ENCODE measurements around the gene SLC44A1. TPM values are rescaled to one million over a fixed set of nuclear protein-coding genes. Genes with fewer than 3 reads are reported as not detected.

The SLC44A1 gene
- total and polyA plus RNA-seq, 12 donors: 6.1 to 29.0 (median 17.8) TPM

GRCh38 chr9:105479846-105480245 lies 235.4 kb downstream of the SLC44A1 start:
- ATAC-seq (no peak), DNase-seq (no peak)
- no peaks in the 10 kb centered on the region for H3K9me3 ChIP-seq
- H3K4me3 ChIP-seq: no peak overlapping the region
- no peak overlapping the region for H3K27ac ChIP-seq
- H3K4me1 ChIP-seq: peaks cover 0 to 4% (median 0%) of the 10 kb centered on the region in 9 donors
- no peak for TF ChIP-seq CTCF (IDR thresholded peaks at IDR 0.05)
- H3K36me3 ChIP-seq: peaks cover 0 to 7% (median 0%) of the 10 kb centered on the region in 9 donors
- intact Hi-C loops (cut with DNase I): loop anchor here in 8 of 10 donors (5.0 to 10.0 kb wide), 2 partner anchors 53 to 55 kb away; no protein-coding TSS in a partner anchor
- H3K27me3 ChIP-seq: no peaks in the 10 kb centered on the region

GRCh38 chr9:105483618-105484017 lies 239.2 kb downstream of the SLC44A1 start:
- Histone ChIP-seq H3K9me3 (no peaks in the 10 kb centered on the region), H3K36me3 (peaks cover 0 to 36% (median 5%) of the 10 kb centered on the region in 9 donors), H3K27ac (no peak overlapping the region), H3K4me1 (no peaks in the 10 kb centered on the region), H3K27me3 (no peaks in the 10 kb centered on the region), H3K4me3 (no peak overlapping the region)
- no peak for ATAC-seq
- no peak for TF ChIP-seq CTCF (IDR thresholded peaks at IDR 0.05)
- DNase-seq: no peak
- intact Hi-C loops (cut with DNase I): no loop called here

- no peak overlapping the region for H3K27ac ChIP-seq
- ATAC-seq (no peak), DNase-seq (no peak)
- 95 to 99% methylated on average over 2 of the region's 2 CpGs for whole genome bisulfite sequencing, 2 donors
- peaks cover 0 to 37% (median 5%) of the 10 kb centered on the region in 9 donors for H3K36me3 ChIP-seq
- TF ChIP-seq CTCF (IDR thresholded peaks at IDR 0.05): no peak
- no peaks in the 10 kb centered on the region for H3K9me3 ChIP-seq
- H3K4me1 ChIP-seq: no peaks in the 10 kb centered on the region
- no peak overlapping the region for H3K4me3 ChIP-seq
- no peaks in the 10 kb centered on the region for H3K27me3 ChIP-seq
- intact Hi-C loops (cut with DNase I): no loop called here
Measured at GRCh38 chr9:105484226-105484625, 239.8 kb downstream of the SLC44A1 start.

- no peaks in the 10 kb centered on the region for H3K9me3 ChIP-seq
- H3K4me3 ChIP-seq: no peak overlapping the region
- TF ChIP-seq CTCF (IDR thresholded peaks at IDR 0.05): no peak
- H3K4me1 ChIP-seq: no peaks in the 10 kb centered on the region
- peaks cover 0 to 37% (median 5%) of the 10 kb centered on the region in 9 donors for H3K36me3 ChIP-seq
- H3K27ac ChIP-seq: no peak overlapping the region
- DNase-seq (no peak), ATAC-seq (no peak)
- H3K27me3 ChIP-seq: no peaks in the 10 kb centered on the region
- intact Hi-C loops (cut with DNase I): no loop called here
Measured at GRCh38 chr9:105485131-105485530, 240.7 kb downstream of the SLC44A1 start.

Other genes starting within 250 kb of the SLC44A1 start
- 10 to 100 TPM in 4 of 10 donors, 1 to 10 TPM in 6; 4.2 to 16.3 (median 8.8) TPM for gene FSD1L, start 203.4 kb downstream of the SLC44A1 start, total RNA-seq
- 1 to 10 TPM; 1.1 to 2.7 TPM for gene FSD1L, start 203.4 kb downstream of the SLC44A1 start, polyA plus RNA-seq